Measurements from ENCODE around the gene CFC1.
"Not testable (repeated sequence)": the region's sequence is repeated elsewhere in the genome, so short reads cannot be mapped to it uniquely, and the experiment has no call there.

CFC1 gene

GRCh38 chr2:130599393-130599792 is at the start of gene CFC1:
TSS of gene CFC1 (minus strand) at chr2:130599575. CDS start at chr2:130599287, 288 bp downstream.
- not testable (repeated sequence) for DNase-seq

- not testable (repeated sequence) for DNase-seq
These were observed 42.3 kb upstream of the CFC1 start for GRCh38 chr2:130641688-130642087.

DNA sequence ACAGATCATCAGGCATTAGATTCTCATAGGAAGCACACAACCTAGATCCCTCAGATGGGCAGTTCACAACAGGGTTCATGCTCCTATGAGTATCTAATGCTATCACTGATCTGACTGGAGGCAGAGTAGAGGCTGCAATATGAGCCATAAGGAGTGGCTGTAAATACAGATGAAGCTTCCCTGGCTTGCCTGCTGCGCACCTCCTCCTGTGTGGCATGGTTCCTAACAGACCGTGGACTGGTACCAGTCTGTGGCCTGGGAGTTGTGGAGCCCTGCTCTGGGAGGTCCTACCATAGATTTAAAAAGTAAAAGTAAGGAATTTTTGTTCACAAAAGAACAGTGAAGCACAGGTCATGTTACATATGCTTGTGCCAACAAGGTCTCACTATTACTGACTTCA is 39.6 kb upstream of the CFC1 start:
- DNase-seq: not testable (repeated sequence)

GRCh38 chr2:130628784-130629475 is 29.6 kb upstream of the CFC1 start:
- DNase-seq: not testable (repeated sequence)

- DNase-seq: not testable (repeated sequence)
These were observed 11.8 kb upstream of the CFC1 start, which contains the start of gene POTEJ for GRCh38 chr2:130611140-130611539. TSS of gene POTEJ (plus strand) at chr2:130611440. CDS start at chr2:130611533, 93 bp downstream.

GRCh38 chr2:130610486-130610885 is 11.1 kb upstream of the CFC1 start:
- DNase-seq: not testable (repeated sequence)

- not testable (repeated sequence) for DNase-seq
These were observed 9.9 kb upstream of the CFC1 start for GRCh38 chr2:130609002-130609920.

DNA sequence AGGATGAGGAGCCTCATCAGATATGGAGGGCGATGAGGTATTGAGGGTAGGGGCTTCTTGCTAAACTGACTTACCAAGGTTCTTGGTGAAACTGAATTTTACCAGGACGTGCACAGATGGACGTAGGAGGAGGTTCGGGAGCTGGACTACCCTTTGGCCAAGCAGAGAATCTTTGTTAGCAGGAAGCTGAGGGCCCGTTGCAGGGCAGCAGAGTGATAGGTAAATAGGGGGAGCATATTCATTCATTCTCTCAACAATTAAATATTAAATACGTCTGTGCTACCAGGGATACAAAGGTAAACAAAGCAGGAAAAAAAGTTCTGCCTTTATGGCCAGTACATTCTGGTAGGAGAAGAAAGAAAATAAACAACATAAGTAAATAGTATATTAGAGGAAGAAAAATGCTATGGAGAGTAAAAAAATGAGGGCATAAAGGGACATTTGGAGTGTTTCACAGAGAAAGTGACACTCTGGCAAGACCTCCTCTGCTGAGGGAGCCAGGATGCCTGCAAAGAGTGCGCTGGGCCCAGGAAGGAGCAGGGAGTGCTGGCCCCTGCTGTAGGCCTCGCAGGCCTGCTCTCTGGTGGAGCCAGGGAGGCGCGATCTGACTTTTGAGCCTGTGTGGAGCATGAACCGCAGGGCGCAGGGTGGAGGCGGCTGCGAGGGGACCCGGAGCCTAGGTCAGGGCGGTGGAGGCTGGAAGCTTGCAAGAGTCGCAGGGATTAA is 9.1 kb upstream of the CFC1 start:
- DNase-seq: not testable (repeated sequence)

DNA sequence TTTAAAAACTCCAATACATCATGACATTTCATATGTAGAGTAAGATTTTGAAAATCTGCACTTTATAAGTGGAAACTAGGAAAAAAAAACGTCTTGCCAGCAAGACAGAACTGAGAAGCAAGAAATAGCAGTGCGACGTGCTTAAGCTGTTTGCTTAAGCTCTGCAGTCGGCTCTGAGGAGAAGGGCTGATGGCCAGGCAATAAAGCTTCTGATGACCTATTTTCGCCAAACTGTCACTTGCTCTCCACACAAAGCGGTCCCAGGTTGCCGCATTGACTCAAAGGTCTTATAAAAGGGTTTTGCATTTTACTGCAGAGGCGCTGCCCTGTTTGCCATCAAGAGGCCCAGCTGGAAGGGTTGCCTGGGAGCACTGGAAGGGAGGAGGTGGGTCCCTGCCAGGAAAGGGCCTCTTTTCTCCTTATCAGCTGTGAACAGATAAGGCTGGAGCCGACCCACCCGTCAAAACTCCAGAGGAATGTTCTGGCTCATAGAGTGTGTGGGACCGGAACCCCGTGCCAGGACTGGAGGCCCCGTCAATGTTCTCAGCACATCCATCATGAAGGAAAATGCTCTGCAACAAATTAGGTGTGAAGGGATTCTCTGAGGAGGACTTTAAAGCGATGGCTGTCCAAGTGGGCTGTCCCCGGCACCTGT is 2.4 kb upstream of the CFC1 start:
- not testable (repeated sequence) for DNase-seq

GRCh38 chr2:130599926-130600325 is 551 bp upstream of the CFC1 start:
- DNase-seq: not testable (repeated sequence)

DNA sequence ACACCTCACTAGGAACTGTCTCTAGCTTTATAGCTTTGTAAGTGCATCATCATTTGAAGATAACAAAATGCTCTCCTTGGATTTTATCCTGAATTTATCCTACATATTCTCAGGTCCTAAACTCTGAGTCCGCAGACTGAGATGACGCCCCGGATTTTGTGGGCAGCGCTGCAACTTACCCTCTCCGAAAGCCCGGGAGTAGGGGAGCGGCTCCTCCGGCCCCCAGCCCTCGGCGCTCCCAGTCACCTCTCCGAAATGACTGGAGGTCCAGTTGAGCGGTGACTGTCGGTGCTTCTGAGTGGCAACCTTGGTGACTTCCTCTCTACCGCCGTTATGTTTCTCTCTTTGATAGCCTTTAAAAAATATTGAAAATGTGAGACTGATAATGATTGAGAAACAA is 912 bp downstream of the CFC1 start:
- not testable (repeated sequence) for DNase-seq

DNA sequence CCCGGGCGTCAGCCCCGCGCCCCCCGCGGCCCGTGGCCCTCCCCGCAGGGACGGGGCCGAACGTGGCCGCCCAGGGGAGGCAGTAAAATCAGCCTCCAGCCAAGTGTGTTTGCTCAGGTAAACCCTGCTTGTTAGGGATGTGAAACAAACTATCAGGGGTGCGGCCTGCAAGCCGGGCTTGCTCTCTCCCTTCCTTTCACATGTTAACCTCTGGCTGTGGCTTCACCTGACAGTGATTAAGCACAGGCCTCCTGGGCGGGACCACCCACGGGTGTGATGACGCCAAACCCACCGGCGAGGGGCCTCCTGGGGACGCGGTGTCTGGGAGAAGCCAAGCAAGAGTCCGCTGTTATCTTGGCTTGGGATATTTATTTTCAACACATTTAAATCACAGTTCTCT is 1.4 kb downstream of the CFC1 start:
- DNase-seq: not testable (repeated sequence)

DNA sequence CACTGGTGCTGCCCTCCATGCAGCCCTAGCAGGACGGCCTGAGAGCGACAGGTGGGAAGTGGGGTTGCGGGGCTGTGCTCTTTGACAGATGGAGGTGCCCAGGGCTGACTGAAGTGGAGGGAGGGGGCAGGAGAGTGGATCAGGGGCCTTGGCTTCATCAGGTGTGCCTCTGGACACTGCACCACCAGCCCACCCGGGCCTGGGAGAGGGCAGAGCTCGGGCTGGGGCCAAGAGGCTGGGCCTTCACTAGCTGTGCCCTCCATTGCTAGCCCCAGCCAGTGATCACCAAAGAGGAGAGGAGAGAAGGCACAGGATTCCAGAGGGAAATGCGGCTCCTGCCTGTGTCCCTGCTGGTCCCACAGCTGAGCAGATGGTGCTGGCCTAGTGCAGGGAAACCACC is 2.6 kb downstream of the CFC1 start:
- DNase-seq: not testable (repeated sequence)

GRCh38 chr2:130594011-130594410 is 5.4 kb downstream of the CFC1 start:
- DNase-seq: not testable (repeated sequence)

GRCh38 chr2:130592791-130593414 is 6.5 kb downstream of the CFC1 start:
- not testable (repeated sequence) for DNase-seq

DNA sequence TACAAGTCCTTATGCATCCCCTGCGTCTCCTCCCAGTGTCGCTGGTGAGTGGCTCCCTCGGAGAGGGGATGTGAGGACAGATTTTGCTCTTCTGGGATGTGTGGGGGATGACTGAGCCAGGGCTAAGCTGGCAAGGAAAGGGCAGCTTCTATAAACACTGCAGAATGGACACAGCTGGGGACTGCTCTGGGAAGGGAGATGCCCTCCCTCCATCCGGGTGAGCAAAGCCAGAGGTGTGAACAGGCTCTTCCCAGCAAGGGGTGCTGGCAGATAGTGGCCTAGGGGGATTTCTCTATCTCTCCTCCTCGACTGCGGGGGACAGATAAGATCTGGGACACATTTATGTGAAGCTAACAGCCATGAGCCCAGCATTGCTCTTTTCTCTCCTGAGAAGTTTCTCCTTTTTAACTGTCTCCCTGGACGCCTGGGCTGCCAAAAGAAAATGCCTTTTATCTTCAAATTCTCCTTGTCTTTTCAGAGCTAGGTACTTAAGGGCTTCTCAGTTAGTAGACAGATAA is 8.5 kb downstream of the CFC1 start:
- not testable (repeated sequence) for DNase-seq

DNA sequence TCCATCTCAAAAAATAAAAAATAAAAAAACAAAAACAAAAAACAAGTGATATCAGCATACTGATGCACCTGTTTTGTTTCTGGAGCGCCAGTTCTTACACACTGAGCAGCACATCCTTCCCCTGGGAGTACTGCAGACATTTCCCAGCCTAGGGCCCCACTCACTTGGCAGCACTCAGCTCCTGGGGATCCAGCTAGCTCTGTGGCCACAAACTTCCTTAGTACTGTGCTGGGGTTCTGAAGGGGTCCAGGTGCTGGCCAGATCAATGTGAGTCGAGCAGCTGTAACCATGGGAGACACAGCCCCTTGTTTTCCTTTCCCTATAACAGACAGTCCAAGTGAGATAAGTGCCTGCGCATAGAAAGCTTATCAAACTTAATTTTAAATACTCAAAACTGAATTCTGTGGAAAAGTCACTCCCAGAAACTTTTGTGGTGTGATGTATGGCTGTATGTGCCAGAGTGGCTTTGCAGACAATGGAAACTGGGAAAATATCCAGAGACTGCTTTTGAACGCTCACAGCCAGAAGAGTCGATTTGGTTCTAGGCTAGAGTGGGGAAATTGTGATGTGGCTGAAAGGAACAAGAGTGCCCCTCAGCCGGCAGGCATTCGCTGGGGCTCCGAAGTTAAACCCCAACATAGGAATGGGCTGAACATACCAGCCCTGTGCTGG is 9.1 kb downstream of the CFC1 start:
- not testable (repeated sequence) for DNase-seq

- not testable (repeated sequence) for DNase-seq
These were observed 10.5 kb downstream of the CFC1 start for GRCh38 chr2:130588688-130589458.

DNA sequence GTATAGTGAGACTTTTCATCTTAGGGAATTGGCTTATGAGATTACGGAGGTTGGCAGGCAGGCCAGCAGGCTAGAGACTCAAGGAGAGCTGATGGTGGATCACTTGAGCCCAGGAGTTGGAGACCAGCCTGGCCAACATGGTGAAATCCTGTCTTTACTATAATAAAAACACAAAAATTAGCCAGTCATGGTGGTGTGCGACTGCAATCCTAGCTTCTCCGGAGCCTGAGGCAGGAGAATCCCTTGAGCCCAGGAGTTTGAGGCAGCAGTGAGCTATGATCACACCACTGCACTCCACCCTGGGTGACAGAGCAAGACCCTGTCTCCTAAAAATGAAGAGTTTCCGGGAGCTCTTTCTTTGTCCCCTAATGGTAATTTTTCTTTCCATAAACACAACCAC is 14.6 kb downstream of the CFC1 start:
- DNase-seq: not testable (repeated sequence)

GRCh38 chr2:130583582-130583981 is 15.8 kb downstream of the CFC1 start:
- DNase-seq: not testable (repeated sequence)
